Stomach (tissue), 9 donors: ENCODE results near the gene NPAS3. TPM values are rescaled to one million over a fixed set of nuclear protein-coding genes. Genes with fewer than 3 reads are reported as not detected.

Experiments used
- DNase-seq, 2 donors: peaks; one replicate each; pipeline versions ENCODE4 v3.0.0 to v3.0.0-alpha.2; 2013 to 2019
- H3K27ac ChIP-seq, 5 donors: fragments of 200-600 bp in 4 of 5; sonication (generic) in 4 of 5; one replicate each; pipeline ENCODE4 v1.5.1; 2013 to 2019; ENCODE audit warnings: mild to moderate bottlenecking in 1 of 5, moderate library complexity in 1 of 5
- H3K27me3 ChIP-seq, 3 donors: fragments of 200-600 bp; sonication (generic); one replicate each; pipeline ENCODE4 v1.5.1; 2017 to 2019; ENCODE audit warnings: mixed run types in 1 of 3
- H3K36me3 ChIP-seq, 4 donors: fragments of 200-600 bp; sonication (generic); 1 replicate in 3 of 4; 2 replicates in 1 of 4; pipeline ENCODE4 v1.5.1; 2016 to 2019
- H3K4me1 ChIP-seq, 4 donors: fragments of 200-600 bp; sonication (generic); one replicate each; pipeline ENCODE4 v1.5.1; 2016 to 2019
- H3K4me3 ChIP-seq, 4 donors: fragments of 200-600 bp; sonication (generic) in 3 of 4; one replicate each; pipeline ENCODE4 v1.5.1; 2016 to 2019; ENCODE audit warnings: mild to moderate bottlenecking in 1 of 4
- H3K9me3 ChIP-seq, 4 donors: fragments of 200-600 bp; sonication (generic); one replicate each; pipeline ENCODE4 v1.5.1; 2016 to 2019
- EP300 ChIP-seq: sonication (generic); formaldehyde crosslinking; IDR thresholded peaks from one replicate; pipeline ENCODE4 v1.6.1; 2017; ENCODE audit warnings: antibody characterized with exemption
- POLR2A ChIP-seq, 4 donors: fragments of 450-650 bp; IDR thresholded peaks; one replicate each; pipeline ENCODE4 v1.6.1; 2016; ENCODE audit warnings: antibody characterized with exemption in 4 of 4, control low read depth in 2 of 4, mild to moderate bottlenecking in 1 of 4, moderate library complexity in 1 of 4
- POLR2AphosphoS5 ChIP-seq, 3 donors: sonication (generic); formaldehyde crosslinking; IDR thresholded peaks; one replicate each; pipeline ENCODE4 v1.6.1; 2016; ENCODE audit warnings: antibody characterized with exemption in 3 of 3
- WGBS, 5 donors: extraction: QIAGEN DNeasy Blood & Tissue Kit in 3 of 5; methylation state at CpG; one replicate each; pipeline versions ENCODE4 v1.1.5 to v1.1.7; 2013 to 2018; 5-methylcytosine and 5-hydroxymethylcytosine counted together
- intact Hi-C: fragments of 100-400 bp; cut with DNase I; formaldehyde crosslinking; loops from one replicate; pipeline ENCODE4 v1.15.1; 2023; ENCODE audit warnings: low total_unique reads
- polyA plus RNA-seq, 3 donors: library from polyadenylated mRNA; stranded (reverse); fragments of 200-250 nt; gene quantifications; one replicate each; pipeline ENCODE4 v1.2.3, GENCODE V29; 2013
- total RNA-seq, 5 donors: library from RNA; depleted of rRNA; stranded (reverse); fragments of >200 nt; gene quantifications; one replicate each; pipeline versions ENCODE4 v1.1.0 to v1.2.3, GENCODE V29; 2014 to 2016
- TF ChIP-seq, protein P1 (sequence below), 7 experiments: fragments of 450-650 bp in 4 of 7; fragments of 200-600 bp in 3 of 7; sonication (generic) in 3 of 7; IDR thresholded peaks; one replicate each; pipeline ENCODE4 v1.5.1; 2016 to 2019; ENCODE audit warnings: antibody characterized with exemption in 7 of 7, control low read depth in 2 of 7, mild to moderate bottlenecking in 1 of 7
- donor health status: healthy with polysubstance abuse.
- donor health status: Bipolar disorder and iron deficiency.
- donor health status: healthy.

Gene NPAS3
- total and polyA plus RNA-seq, 8 donors: under 0.01 to 7.9 (median 0.76) TPM; not detected in 1

DNA sequence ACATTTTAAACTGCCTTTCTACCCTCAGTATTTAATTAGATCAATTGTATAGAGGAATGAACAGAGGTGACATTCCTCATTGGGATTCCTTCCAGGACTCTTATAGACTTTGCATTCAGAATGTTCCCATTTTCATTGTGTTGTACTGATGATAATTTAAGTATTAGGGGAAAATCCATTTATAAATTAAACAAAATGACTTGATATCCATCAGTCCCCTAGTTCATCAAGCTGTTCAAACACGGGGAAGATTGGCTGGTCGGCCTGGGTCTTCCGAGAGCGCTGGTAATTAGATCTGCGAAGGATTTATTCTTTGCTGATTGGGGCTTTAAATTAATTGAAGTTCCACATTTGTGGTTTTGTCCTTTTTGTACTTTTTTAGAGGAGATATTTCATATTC is 738.2 kb downstream of the NPAS3 start:
- Histone ChIP-seq H3K27ac (no peak overlapping the region), H3K4me3 (no peak overlapping the region), H3K9me3 (no peaks in the 10 kb centered on the region), H3K4me1 (no peaks in the 10 kb centered on the region), H3K27me3 (no peaks in the 10 kb centered on the region), H3K36me3 (no peaks in the 10 kb centered on the region)
- 90 to 95% (median 94%) methylated on average over 5 of the region's 5 CpGs for WGBS, 5 donors
- TF ChIP-seq EP300: no peak
- TF ChIP-seq POLR2AphosphoS5 (IDR thresholded peaks at IDR 0.05): no peak
- TF ChIP-seq POLR2A (IDR thresholded peaks at IDR 0.05): no peak
- TF ChIP-seq, protein P1, sequence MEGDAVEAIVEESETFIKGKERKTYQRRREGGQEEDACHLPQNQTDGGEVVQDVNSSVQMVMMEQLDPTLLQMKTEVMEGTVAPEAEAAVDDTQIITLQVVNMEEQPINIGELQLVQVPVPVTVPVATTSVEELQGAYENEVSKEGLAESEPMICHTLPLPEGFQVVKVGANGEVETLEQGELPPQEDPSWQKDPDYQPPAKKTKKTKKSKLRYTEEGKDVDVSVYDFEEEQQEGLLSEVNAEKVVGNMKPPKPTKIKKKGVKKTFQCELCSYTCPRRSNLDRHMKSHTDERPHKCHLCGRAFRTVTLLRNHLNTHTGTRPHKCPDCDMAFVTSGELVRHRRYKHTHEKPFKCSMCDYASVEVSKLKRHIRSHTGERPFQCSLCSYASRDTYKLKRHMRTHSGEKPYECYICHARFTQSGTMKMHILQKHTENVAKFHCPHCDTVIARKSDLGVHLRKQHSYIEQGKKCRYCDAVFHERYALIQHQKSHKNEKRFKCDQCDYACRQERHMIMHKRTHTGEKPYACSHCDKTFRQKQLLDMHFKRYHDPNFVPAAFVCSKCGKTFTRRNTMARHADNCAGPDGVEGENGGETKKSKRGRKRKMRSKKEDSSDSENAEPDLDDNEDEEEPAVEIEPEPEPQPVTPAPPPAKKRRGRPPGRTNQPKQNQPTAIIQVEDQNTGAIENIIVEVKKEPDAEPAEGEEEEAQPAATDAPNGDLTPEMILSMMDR (IDR thresholded peaks at IDR 0.05): no peak
- DNase-seq: no peak
- intact Hi-C loops: no loop called here

DNA sequence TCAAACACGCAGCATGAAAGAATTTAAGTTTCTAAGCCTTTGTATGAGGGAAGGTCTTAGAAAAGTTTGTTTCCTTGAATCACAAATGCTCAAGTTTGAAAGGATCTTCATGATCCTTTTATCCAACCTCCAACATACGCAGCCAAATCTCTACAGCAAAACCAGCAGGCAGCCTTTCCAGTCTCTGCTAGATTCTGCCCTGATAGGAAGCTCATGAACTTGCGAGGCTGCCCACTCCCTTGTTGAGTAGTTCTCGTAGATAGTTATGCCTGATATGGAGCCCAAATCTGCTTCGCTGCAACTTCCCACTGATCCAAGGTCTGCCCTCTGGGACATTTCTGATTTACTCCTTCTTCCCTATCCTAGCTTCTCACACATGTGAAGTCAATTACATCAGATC is 739.3 kb downstream of the NPAS3 start:
- H3K4me1 ChIP-seq: peaks cover 0 to 6% (median 0%) of the 10 kb centered on the region in 4 donors
- intact Hi-C loops: no loop called here
- no peaks in the 10 kb centered on the region for H3K9me3 ChIP-seq
- H3K27ac ChIP-seq: no peak overlapping the region
- WGBS, 5 donors: 85 to 95% (median 91%) methylated on average over 5 of the region's 5 CpGs
- TF ChIP-seq EP300 (no peak), POLR2A (IDR thresholded peaks at IDR 0.05) (no peak), POLR2AphosphoS5 (IDR thresholded peaks at IDR 0.05) (no peak)
- TF ChIP-seq, protein P1 (IDR thresholded peaks at IDR 0.05): no peak
- no peak overlapping the region for H3K4me3 ChIP-seq
- no peaks in the 10 kb centered on the region for H3K36me3 ChIP-seq
- H3K27me3 ChIP-seq: no peaks in the 10 kb centered on the region
- DNase-seq: no peak

DNA sequence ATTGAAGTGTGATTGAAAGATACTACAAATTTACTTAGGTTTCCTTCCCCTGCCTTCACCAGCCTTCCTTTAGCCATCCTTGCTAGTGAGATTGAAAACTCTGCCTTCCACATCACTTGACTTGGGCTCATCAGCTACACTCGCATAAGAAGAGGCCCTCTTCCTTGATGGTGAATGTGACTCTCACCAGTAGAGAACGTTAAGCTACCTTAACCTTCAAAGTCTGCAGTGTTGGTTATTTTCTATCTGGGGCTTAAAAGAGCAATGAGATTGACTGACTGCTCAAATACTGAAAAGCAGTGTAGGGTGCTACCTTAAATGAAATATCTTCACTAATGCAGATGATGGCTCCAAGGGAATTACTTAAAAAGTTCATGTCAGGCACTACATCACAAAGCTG is 740.3 kb downstream of the NPAS3 start:
- H3K4me3 ChIP-seq: no peak overlapping the region
- H3K27ac ChIP-seq: no peak overlapping the region
- peaks cover 0 to 6% (median 0%) of the 10 kb centered on the region in 4 donors for H3K4me1 ChIP-seq
- no peak for DNase-seq
- no peaks in the 10 kb centered on the region for H3K36me3 ChIP-seq
- no peaks in the 10 kb centered on the region for H3K9me3 ChIP-seq
- no peaks in the 10 kb centered on the region for H3K27me3 ChIP-seq
- TF ChIP-seq, protein P1 (IDR thresholded peaks at IDR 0.05): no peak
- no peak for TF ChIP-seq POLR2A (IDR thresholded peaks at IDR 0.05)
- TF ChIP-seq POLR2AphosphoS5 (IDR thresholded peaks at IDR 0.05): no peak
- TF ChIP-seq EP300: no peak
- WGBS, 5 donors: 80 to 95% (median 91%) methylated on average over 2 of the region's 2 CpGs
- intact Hi-C loops: no loop called here

DNA sequence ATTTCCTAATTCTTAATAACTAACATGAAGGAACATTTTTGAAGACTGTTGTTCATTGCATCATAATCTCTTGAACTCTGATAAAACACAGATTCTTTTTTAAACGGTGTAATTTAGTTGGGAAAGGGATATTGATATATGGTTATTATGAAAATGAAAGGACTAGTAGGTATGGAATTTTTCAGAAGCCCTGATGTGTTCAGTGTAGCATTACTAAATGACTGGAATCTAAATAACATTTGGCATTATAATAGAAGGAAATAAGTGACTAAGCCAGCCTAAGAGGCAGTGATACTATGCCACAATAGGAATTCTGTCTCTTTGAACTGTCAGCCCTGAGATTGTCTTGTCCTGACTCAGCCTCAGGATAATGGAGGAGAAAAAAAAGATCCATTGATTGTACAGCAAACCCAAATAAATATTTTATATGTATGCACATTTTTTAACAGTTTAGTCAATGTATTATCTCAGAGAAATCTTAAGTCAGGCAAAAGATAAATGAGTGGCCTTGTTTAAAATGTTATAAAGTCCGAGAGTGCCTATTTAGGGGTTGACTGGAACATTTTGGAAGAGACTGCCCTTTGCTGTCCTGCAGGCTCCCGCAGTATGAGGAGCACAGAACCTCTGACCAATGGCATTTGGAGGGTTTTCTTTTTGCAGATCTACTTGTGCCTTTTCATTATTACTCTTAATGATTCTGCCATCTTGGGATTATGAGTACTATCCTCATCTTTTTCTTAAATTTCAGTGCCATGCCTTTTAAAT is 741.0 kb downstream of the NPAS3 start:
- Histone ChIP-seq H3K4me3 (no peak overlapping the region), H3K27ac (no peak overlapping the region), H3K4me1 (peaks cover 0 to 6% (median 0%) of the 10 kb centered on the region in 4 donors), H3K36me3 (no peaks in the 10 kb centered on the region), H3K27me3 (no peaks in the 10 kb centered on the region), H3K9me3 (no peaks in the 10 kb centered on the region)
- TF ChIP-seq EP300 (no peak), POLR2AphosphoS5 (IDR thresholded peaks at IDR 0.05) (no peak), POLR2A (IDR thresholded peaks at IDR 0.05) (no peak)
- TF ChIP-seq, protein P1 (IDR thresholded peaks at IDR 0.05): no peak
- DNase-seq: no peak
- intact Hi-C loops: no loop called here
- 79 to 82% (median 80%) methylated on average over 3 of the region's 3 CpGs for WGBS, 5 donors
